COR-L47 (cell line): Measurements from ENCODE around the gene CPXM2.

Experiments
- DNase-seq: peaks from one replicate; lab custom pipeline; 2025; lab: John Stamatoyannopoulos, UW

CPXM2 gene

DNA sequence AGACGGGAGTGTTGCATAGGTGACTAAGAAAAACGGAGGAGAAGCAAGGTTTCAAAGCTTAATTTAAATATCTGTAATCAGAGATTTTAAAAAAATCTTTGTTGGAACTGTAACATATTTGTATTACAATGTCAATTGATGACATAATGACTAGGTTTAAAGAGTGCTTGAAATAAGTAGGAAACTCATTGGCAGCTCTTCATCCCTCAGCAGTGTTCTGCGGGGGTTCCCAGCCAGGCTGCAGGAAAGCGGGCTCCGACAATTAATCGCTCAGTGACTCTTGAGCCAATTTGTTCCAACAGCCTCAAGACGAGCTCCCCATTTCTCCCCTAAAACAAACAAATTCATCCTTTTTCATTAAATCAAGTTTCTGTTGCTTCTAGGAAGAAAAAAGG, 22.6 kb downstream of the CPXM2 start:
- no peak for DNase-seq

DNA sequence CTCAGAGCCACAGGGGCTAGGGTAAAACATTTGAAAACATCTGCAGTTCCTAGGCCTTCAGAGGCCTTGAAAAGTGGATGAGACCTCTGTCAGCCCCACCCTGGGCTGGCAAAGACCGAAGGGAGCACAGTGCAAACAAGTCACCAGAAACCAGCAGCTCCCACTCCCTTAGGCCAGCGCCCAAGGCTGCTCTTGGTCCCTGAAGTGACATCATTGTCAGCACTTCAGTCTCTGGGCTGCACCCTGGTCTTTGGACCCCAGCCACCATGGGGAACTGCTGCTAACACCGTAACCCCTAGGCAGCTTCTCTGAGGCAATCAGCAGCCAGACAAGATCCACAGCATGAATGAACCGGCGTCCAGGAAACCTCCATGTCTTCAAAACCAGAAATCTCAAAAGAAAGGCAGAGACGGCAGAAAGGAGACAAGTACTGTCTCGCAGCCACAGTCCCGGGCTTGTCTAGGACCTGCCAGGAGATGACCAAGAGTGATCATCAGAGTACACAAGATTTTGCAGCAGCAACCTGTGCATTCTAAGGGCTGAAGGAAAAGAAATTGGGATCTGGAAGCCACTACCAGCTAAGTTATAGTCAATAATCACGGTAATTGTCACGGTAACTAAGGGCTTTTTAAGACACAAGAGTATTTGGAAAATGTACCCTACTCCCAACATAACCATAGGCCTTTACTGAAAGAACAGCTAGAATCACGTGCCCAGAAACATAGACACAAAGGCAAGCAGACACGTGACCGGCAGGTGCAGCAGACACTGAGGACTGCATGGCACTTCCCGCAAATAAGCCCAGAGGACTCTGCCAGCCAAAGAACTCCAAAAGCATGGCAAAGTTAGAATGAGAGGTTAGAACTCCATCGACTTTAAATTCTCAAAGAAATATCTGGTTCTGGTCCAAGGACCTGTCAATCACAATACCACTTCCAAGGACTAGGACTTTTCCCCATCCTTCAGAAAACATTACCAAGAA, 23.3 kb downstream of the CPXM2 start:
- DNase-seq = peak; percentile 14

DNA sequence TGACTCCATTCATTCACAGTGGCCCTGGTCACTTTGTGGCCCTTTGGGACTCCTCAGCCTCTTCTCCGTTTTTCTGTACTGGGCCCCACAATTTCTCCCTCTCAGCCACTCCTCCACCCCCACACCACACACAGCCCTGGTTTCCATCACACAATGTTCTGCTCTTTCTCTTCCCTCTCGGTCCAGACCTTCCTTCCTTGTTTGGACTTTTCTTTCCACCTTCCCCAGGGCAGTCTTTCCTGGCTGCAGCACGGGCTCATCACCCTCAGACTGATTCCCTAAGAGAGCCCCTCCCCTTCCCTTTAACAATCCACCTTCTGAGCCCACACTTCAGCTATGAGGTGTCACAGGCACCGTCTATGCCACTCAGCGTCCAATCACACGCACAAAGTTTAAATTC, 25.7 kb downstream of the CPXM2 start:
- no peak for DNase-seq

DNA sequence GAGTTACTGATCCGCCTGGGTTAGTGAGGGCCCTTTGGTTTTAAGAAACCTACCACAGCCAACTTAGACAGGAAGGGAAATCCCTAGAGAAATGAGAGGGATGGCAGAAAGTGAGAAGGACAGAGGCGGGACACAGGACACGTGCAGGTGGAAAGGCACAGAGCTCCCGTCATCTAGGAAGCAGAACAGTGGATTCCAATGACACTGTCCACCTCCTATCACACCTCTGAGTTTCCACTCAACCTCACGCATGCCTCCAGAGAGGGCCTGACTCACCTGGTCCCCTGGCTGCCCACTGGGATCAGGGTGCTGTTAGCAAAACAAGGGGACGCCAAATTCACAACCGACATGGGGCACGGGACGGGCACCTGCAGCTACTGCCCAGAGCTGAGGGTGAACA, 26.3 kb downstream of the CPXM2 start:
- DNase-seq = no peak

- no peak for DNase-seq
These were observed 26.7 kb downstream of the CPXM2 start for GRCh38 chr10:123864923-123865322.

DNA sequence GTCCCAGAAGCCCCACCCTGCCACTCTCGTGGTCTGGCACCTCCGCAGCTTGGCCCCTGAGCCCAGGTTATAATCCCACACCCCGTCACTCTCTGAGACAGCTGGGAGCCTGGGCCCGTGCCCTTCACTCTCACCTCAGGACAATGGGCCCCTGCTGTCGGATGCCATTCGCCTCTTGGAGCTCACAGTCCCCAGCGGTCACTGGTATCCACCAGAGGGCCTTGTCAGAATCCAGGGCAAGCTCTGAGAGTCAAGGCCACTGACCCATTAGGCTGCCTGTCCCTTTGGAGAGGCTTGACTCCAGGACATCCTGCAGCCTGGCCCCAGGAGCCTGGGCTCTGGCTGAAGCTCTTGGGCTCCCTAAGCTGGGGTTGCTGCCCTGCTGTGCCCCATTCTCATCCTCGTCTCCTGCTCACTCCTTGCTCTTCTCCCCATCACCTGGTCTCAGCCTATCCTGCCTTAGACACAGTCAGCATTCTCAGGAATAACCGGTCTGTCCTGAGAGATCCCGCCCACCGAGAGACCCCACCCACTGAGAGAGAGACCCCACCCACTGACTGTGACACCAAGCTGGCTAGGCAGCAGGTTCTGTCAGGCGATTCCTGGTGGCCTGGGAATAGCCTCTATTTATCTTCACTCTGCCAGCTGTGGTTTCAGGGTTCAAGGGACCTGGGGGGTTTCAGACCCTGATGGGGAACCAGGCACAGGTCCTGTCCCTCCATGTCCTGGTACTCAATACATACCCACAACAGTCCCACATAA, 27.7 kb downstream of the CPXM2 start:
- DNase-seq = no peak

GRCh38 chr10:123863183-123863575, 28.4 kb downstream of the CPXM2 start:
- no peak for DNase-seq

DNA sequence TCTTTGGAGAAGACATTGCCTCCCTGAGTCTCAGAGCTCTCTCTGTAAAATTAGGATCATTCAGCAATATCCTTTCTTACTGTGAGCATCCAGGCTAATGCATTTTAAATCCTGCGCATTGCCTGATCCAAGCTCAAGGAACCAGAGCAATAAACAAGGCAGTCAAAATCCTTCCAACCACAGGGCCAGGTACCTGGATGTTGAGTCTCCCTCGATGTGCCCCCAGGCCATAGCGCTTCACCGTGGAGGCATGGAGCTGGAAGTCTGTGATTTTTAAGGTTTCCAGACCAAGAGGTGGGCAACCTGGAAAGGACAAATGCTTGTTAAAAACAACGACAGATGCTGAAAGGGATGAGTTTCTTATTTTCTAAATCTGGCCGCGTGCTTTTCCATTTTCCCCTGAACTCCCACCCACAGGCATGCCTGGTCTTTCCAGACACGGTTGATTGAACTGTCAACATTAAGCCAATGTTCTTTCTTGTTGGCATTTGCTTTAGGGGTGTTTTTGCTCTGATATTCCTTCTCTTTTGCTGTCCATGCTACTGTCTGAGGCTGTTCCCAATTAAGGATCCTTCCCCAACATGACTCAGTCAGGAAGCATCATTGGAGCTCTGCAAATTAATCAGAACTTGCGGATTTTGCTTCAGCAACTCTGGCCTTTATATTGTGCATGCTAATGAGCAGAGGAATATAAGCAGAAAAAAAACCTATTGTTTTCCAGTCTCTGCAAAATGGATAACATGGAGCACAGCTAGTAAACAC, 29.0 kb downstream of the CPXM2 start:
- DNase-seq = no peak

GRCh38 chr10:123860856-123861255, 30.8 kb downstream of the CPXM2 start:
- no peak for DNase-seq

- DNase-seq = no peak
These were observed 31.4 kb downstream of the CPXM2 start for GRCh38 chr10:123860209-123860608.

- no peak for DNase-seq
These were observed 32.0 kb downstream of the CPXM2 start for GRCh38 chr10:123859653-123860050.

- no peak for DNase-seq
These were observed 32.5 kb downstream of the CPXM2 start for GRCh38 chr10:123858907-123859652.

DNA sequence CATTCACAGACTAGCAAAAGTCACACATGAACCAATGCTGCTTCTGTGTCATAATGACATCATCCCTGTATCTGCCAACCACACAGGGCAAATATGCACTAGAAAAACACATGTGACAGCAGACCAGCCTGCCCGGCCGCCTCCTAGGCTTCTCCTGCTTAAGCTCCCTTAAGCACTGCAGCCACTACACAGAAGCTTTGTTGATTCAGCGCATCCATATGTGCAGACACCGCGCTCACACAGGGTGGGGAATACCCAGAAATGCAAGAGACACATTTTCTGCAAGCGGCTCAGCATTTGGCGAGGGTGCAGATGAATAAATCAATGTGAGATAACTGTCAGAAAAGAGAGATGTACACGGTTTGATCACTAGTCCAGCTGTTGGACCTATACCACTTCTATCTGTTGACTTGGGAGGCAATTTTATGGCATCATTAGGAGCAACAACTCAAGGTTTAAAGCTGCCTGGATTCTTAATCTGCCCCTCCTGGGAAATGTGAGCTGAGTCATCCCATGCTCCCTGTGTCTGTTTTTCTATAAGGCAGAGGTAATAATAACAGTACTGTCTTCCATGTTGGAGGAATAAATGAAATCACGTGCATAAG, 33.4 kb downstream of the CPXM2 start:
- no peak for DNase-seq

GRCh38 chr10:123857616-123858015, 34.0 kb downstream of the CPXM2 start:
- DNase-seq = no peak

GRCh38 chr10:123855008-123855684, 36.5 kb downstream of the CPXM2 start:
- no peak for DNase-seq

GRCh38 chr10:123854498-123854897, 37.1 kb downstream of the CPXM2 start:
- no peak for DNase-seq

DNA sequence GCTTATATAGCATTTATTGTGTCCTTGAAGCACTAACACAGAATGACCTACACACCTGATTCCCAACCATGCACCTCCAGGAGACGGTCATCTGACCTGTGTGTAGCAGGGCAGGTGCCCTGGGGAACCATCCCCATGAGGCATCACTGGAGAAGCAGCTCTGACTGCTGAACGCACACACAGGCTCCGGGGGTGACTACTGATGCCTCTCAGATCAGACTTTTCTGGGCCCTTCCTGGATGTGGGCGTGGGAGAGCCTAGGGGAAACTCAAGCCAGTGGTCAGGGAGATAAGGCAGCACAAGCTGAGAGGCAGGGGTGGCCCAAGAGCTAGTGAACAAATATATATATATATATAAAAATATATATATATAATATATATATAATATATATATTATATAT, 37.6 kb downstream of the CPXM2 start:
- DNase-seq = no peak

DNA sequence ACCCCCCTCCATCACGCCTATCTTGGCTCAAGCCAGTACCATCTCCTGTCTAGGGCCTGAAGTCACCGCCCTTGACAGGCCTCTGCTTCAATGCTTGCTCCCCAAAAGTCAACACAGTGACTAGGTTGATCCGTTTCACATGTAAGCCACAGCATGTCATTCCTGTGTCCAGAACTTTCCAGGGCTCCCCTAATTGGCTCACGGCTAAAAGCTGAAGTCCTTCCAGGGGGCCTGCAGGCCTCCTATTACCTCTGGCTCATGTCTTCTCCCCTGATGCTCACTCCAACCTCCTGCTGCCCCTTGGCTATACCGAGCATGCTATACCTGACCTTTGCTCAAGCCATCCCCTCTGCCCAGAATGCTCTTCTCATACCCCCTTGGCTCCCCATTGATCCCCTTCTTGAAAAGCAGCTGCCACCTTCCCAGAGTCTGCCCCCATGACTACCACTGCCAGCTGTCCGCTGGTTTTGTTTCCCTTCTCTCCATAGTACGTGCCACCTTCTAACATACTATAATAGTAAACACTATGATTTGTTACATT, 39.1 kb downstream of the CPXM2 start:
- no peak for DNase-seq

DNA sequence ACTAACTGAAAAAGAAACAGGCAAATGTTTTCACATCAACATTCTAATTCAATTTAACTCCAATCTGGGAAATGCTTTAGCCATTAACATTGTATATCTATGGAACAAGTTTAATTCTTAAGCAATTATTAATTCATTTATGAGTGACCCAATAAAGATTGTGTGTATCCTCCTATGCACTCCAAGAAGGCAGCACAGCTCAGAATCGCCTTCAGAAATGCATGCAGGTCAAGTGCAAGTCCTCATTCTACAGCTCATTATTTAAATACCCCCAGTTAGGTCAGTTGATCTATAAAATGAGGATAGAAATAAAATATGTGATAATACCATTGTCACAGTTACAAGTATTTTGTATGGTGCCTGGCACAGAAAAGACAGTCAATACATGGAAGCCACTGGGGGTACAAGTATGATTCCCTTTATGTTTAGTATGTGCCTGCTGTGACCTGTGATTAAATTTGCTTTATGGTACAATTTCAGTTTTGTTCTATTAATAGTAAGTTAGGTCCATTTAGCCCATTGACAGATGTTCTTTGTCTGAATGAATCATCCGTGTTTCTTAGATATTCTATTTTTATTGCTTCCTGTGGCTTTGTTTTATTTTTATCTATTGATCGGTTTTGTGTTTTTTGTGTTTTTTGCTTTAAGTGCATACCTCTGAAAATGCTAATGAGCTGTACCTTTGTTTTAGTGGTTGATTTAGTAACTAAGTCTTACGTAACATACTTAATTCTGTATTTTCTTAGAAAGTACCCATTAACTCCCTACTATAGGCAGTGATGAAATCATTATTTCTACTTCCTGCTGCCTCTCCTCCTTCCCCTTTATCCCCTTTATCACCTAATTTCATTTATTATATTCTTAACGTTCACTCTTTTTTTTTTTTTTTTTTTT, 42.8 kb downstream of the CPXM2 start:
- DNase-seq = peak; percentile 16
